GM18517 (cell line): Measurements from ENCODE around the gene DVL2.

ENCODE experiments used
- ATAC-seq: cut with Tn5 transposase; IDR thresholded peaks from one replicate; pipeline ENCODE4 v1.9.1; 2021; ENCODE audit warnings: mild to moderate bottlenecking, moderate library complexity; ENCODE audit not compliant: unreplicated experiment

The DVL2 gene

GRCh38 chr17:7176107-7176840 lies 58.0 kb downstream of the DVL2 start:
- no peak for ATAC-seq
